Stimulated activated CD8-positive, alpha-beta memory T cell treated with anti-CD3 and anti-CD28 coated beads, Interleukin-12 subunit alpha, Interleukin-12 subunit beta, amount 100 ng/mL, for 1 hour (primary cell): ENCODE results near the gene BAIAP2L1.
"Not testable (repeated sequence)": the region's sequence is repeated elsewhere in the genome, so short reads cannot be mapped to it uniquely, and the experiment has no call there.

Source experiments
- DNase-seq: peaks from one replicate; pipeline ENCODE4 v3.0.0-alpha.2; 2020; ENCODE audit warnings: low read depth

Gene BAIAP2L1

DNA sequence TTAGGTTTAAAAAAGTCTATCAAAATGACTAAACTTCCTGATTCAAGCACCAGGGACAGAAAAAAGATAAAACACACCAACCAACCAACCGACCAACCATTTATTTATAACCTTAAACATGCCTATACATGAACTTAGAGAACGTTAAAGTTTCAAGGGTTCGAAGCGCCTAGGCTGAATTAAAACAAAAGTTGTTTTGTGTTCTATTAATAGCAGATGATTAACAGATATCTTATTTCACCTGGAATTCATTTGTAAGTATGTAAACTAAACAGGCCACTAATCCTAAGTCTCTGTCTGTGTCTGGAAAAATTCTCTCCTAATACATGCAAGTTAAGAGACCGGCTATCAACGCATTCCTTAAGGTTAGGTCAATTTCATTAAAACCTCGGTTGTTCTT is 1.4 kb downstream of the BAIAP2L1 start:
- no peak for DNase-seq

GRCh38 chr7:98398567-98399372 is 2.1 kb downstream of the BAIAP2L1 start:
- DNase-seq: no peak

DNA sequence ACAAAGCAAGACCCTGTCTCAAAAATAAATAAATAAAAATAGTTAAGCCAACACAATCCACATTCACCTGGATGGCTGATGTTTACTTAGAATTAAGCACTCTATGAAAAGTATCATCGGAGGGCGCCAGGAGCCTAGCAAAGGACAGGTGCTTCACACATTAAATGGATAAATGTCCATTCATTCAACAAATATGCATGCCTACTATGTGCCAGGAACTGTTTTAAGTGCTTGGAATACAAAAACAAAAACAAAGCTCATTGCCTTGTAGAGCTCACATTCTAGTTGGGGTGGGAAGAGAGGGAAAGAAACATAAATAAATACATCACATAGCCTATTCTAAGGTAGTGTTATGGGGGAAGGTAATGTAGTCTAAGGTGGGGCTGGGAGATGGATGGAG is 4.1 kb downstream of the BAIAP2L1 start:
- no peak for DNase-seq

DNA sequence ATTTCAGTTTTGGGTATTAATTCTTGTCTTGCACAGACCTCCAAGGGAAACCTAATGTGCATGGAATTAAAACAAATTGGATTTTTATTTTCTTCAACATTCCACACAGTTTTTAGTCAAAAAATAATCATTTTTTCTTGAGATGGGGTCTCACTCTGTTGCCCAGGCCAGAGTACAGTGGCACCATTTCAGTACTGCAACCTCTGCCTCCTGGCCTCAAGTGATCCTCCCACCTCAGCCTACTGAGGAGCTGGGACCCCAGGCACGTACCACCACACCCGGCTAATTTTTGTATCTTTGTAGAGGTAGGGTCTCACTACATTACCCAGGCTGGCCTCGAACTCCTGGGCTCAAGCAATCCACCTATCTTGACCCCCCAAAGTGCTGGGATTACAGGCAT is 4.9 kb downstream of the BAIAP2L1 start:
- DNase-seq: no peak

DNA sequence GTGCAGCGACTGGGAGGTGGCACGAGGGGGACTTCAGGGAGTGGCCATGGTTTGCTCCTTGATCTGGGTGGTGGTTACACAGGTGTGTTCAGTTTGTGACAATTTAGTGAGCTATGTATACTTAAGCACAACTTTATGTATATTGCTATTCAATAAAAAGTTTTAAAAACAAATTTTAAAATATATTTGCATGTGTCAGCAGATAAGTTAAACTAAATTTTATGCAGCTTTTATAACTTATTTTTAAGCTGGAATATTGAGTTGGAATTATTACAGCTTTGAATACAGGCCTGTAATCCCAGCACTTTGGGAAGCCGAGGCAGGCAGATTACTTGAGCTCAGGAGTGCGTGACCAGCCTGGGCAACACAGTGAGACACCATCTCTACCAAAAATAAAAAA is 5.4 kb downstream of the BAIAP2L1 start:
- DNase-seq: no peak

DNA sequence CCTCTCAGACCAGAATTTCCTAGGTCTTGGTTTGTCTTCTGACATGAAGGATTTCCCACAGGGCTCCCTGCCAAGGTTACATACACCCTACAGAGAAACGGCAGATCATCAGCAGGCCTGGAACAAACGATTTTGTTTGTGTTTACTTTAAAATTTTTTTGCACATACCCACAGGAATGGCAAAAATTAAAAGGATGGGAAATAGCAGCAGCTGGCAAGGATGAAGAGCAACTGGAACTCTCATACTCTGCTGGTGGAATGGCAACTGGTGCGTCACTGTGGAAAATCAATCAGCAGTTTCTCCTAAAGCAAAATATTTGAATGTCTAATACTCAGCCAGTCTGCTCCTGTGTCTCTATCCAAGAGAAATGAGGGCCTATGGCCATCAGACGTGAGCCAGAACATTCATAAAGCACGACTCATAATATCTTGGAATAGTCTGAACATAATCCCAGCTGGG is 6.5 kb downstream of the BAIAP2L1 start:
- DNase-seq: no peak

DNA sequence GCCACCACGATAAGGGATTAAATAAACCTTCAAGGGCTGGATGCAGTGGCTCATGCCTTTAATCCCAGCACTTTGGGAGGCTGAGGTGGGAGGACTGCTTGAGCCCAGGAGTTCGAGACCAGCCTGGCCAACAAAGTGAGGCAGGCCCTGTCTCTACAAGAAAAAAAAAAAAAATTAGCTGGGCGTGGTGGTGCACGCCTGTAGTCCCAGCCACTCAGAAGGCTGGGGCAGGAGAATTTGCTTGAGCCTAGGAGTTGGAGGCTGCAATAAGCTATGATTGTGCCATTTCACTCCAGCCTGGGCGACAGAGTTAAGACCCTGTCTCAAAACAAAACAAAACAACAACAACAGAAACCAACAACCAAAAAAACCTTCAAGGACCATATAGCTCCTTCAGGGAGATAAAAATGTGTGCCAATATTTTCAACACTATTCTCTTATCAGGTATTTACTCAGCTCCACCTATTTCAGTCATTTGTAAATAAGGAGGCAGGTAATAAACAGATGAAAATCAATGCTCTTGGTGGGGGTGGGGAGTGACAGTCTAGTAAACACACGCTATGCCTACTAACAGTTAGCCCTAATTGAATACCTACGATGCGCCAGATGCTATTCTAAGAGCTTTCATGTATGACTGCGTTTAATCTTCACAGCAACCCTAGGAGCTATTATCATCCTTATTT is 13.2 kb downstream of the BAIAP2L1 start:
- DNase-seq: no peak

- DNase-seq: no peak
Measured at GRCh38 chr7:98387131-98387530, 13.8 kb downstream of the BAIAP2L1 start.

- DNase-seq: not testable (repeated sequence)
Measured at GRCh38 chr7:98385532-98385931, 15.4 kb downstream of the BAIAP2L1 start.

DNA sequence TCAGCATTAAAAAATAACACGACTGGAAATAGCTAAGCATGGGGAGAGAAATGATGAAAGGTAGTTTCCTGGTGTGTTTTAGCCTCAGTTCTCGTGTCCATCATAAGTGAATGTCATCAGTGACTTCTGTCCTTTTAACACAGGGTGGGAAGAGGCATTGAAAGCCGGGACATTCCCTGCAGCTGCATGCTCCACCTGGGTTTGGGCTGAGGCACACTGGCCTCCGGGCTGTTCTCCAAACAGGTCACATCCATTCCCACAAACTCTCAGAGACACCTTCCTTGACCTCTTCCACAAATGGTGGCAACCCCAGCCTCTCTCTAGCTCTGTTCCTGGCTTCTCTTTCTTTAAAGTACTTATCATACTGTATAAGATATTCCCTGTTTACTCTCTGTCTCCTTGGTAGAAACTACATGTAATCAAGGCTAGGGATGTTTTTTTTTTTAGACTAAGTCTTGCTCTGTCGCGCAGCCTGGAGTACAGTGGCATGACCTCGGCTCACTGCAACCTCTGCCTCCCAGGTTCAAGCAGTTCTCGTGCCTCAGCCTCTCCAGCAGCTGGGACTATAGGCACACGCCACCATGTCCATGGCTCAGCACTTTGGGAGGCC is 22.6 kb downstream of the BAIAP2L1 start:
- no peak for DNase-seq

GRCh38 chr7:98376711-98377110 is 24.2 kb downstream of the BAIAP2L1 start:
- DNase-seq: no peak

DNA sequence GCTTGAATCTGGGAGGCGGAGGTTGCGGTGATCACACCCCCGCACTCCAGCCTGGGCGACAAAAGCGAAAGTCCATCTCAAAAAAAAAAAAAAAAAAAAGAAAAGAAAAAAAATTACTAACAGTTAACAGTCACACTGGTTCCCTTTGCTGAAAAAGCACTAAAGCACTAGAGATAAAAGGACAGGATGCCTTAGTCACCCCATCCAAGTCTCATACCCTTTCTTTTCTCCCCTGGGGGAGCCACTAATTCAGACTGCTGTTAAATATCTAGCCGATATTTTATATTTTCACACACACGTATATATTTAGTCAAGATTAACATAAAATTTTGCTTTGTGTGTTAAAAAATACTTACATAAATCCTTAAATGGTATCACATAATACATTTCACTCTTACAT is 25.2 kb downstream of the BAIAP2L1 start:
- DNase-seq: no peak

- DNase-seq: no peak
Measured at GRCh38 chr7:98374285-98374680, 26.6 kb downstream of the BAIAP2L1 start.

DNA sequence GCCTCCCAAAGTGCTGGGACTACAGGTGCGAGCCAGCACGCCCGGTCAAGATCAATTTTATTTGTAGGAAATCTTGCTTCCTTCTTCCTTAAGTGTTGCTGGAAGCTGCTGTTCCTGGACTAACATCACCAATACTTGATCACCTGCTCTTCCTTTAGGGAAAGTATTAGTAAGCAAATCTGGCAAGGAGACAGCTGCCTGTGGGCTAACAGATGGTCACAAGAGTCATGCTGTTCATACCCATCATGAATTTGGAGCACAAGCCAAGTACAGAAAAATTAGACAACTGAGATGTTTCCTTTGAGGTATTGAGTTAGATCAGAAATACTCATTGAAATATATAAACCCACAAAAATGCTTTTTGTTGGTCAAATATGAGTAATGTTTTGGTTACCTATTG is 27.9 kb downstream of the BAIAP2L1 start:
- DNase-seq: no peak

- no peak for DNase-seq
Measured at GRCh38 chr7:98369726-98370125, 31.2 kb downstream of the BAIAP2L1 start.

DNA sequence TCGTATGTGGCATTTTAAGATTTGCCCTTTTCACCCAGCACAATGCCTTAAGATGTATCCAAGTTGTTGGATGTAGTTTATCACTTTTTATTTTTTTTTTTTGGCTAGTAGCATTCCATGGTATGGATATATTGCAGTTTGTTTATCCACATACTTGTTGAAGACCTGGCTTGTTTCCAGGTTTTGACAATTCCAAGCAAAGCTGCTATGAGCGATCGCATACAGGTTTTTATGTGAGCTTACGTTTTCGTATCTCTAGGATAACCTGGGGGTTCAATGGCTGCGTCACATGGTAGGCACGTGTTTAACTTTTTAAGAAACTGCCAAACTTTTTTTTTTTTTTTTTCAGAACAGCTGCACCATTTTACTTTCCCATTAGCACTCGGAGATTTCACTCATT is 32.2 kb downstream of the BAIAP2L1 start:
- DNase-seq: no peak

DNA sequence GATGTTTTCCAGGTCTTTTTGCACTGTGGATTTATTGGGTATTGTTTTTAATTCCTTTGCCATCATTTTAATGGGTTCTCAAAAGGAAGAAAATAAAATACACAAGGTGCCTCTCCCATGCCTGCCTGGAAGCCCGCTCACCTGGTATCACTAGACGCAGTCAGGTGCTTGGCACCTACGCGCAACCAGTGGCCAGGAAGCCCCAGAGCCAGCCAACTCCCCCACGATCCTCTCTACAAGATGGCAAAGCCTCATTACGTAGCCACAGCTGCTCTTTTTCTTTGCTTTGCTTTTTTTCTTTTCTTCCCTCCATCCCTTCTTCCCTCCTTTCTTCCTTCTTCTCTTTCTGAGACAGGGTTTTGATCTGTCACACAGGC is 34.3 kb downstream of the BAIAP2L1 start:
- no peak for DNase-seq

- DNase-seq: no peak
Measured at GRCh38 chr7:98365863-98366561, 34.9 kb downstream of the BAIAP2L1 start.

- DNase-seq: no peak
Measured at GRCh38 chr7:98364220-98364619, 36.7 kb downstream of the BAIAP2L1 start.

- no peak for DNase-seq
Measured at GRCh38 chr7:98362517-98362916, 38.4 kb downstream of the BAIAP2L1 start.

- no peak for DNase-seq
Measured at GRCh38 chr7:98360221-98361130, 40.4 kb downstream of the BAIAP2L1 start.

DNA sequence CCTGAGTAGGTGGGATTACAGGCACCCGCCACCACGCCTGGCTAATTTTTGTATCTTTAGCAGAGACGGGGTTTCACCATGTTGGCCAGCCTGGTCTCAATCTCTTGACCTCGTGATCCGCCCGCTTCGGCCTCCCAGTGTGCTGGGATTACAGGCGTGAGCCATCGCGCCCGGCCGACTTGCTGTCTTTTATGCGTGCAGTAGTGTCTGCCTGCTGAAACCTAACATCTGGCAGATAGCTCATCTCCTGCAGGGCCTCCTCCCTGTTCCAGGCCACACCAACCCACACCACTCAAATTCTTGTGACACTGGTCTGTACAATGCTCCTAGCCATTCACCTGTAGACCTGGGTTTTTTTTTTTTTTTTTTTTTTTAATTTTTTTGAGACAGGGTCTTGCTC is 41.5 kb downstream of the BAIAP2L1 start:
- DNase-seq: no peak
